Measurements from ENCODE around the gene PCDHGB1. TPM values are rescaled to one million over a fixed set of nuclear protein-coding genes. Genes with fewer than 3 reads are reported as not detected.

PCDHGB1 gene
- polyA plus RNA-seq, 1 donor from 2014 or later, result 0.46 TPM

- no peaks in the 10 kb centered on the region for H3K9me2 ChIP-seq (ENCODE audit: insufficient read depth, low read length)
- H3K27me3 ChIP-seq (ENCODE audit: insufficient read depth, low read depth, low read length), result no peaks in the 10 kb centered on the region
- no peak overlapping the region for H3K4me2 ChIP-seq (ENCODE audit: low read length)
- TF ChIP-seq SMC3 (conservative IDR thresholded peaks at IDR 0.05; ENCODE audit: poor library complexity), result no peak
- TF ChIP-seq RAD21 (conservative IDR thresholded peaks at IDR 0.05), result no peak
- no peak for TF ChIP-seq CTCF (IDR thresholded peaks at IDR 0.05; ENCODE audit: poor library complexity, severe bottlenecking)
- TF ChIP-seq EP300 (conservative IDR thresholded peaks at IDR 0.05; ENCODE audit: poor library complexity, severe bottlenecking), result no peak
- TF ChIP-seq EZH2 (IDR thresholded peaks at IDR 0.05; ENCODE audit: borderline replicate concordance, insufficient read depth, low read length, poor library complexity, severe bottlenecking), result no peak
- TF ChIP-seq POLR2AphosphoS5 (IDR thresholded peaks at IDR 0.05), result no peak
- no peak for TF ChIP-seq MXI1 (conservative IDR thresholded peaks at IDR 0.05; ENCODE audit: poor library complexity, severe bottlenecking)
- no peak for TF ChIP-seq TAF1 (IDR thresholded peaks at IDR 0.05; ENCODE audit: low read depth)
- TF ChIP-seq REST (IDR thresholded peaks at IDR 0.05; ENCODE audit: borderline replicate concordance), result no peak
- peaks cover 35% of the 10 kb centered on the region for H3K9me3 ChIP-seq (ENCODE audit: low read length)
- H3F3A ChIP-seq (ENCODE audit: insufficient read depth, low read length, poor library complexity, severe bottlenecking), result no peaks in the 10 kb centered on the region
- H3K36me3 ChIP-seq (ENCODE audit: insufficient read depth, low read length), result no peaks in the 10 kb centered on the region
- no peak overlapping the region for H3K9ac ChIP-seq (ENCODE audit: low read length)
- no peaks in the 10 kb centered on the region for H3K79me2 ChIP-seq (replicated peaks; ENCODE audit: insufficient read depth, low read length)
- H3K4me3 ChIP-seq (ENCODE audit: low read length), result no peak overlapping the region
- H3K27ac ChIP-seq (ENCODE audit: low read length), result no peak overlapping the region
- H4K20me1 ChIP-seq (ENCODE audit: insufficient read depth), result no peaks in the 10 kb centered on the region
- no peak overlapping the region for H2AFZ ChIP-seq (ENCODE audit: low read depth, low read length)
These were observed 21.9 kb downstream of the PCDHGB1 start for GRCh38 chr5:141371572-141372475.

- Histone ChIP-seq H3K4me2 (ENCODE audit: low read length) (no peak within 1 kb of the TSS), H3K9ac (ENCODE audit: low read length) (no peak within 1 kb of the TSS), H4K20me1 (ENCODE audit: insufficient read depth) (no peaks in the 10 kb centered on the region), H3K27ac (ENCODE audit: low read length) (no peak within 1 kb of the TSS), H3K9me3 (ENCODE audit: low read length) (peaks cover 35% of the 10 kb centered on the region), H3K9me2 (ENCODE audit: insufficient read depth, low read length) (no peaks in the 10 kb centered on the region), H3F3A (ENCODE audit: insufficient read depth, low read length, poor library complexity, severe bottlenecking) (no peaks in the 10 kb centered on the region), H3K79me2 (replicated peaks; ENCODE audit: insufficient read depth, low read length) (no peaks in the 10 kb centered on the region), H3K4me3 (ENCODE audit: low read length) (no peak within 1 kb of the TSS), H3K27me3 (ENCODE audit: insufficient read depth, low read depth, low read length) (no peaks in the 10 kb centered on the region), H2AFZ (ENCODE audit: low read depth, low read length) (no peak within 1 kb of the TSS), H3K36me3 (ENCODE audit: insufficient read depth, low read length) (no peaks in the 10 kb centered on the region)
- TF ChIP-seq EP300 (conservative IDR thresholded peaks at IDR 0.05; ENCODE audit: poor library complexity, severe bottlenecking) (no peak), EZH2 (IDR thresholded peaks at IDR 0.05; ENCODE audit: borderline replicate concordance, insufficient read depth, low read length, poor library complexity, severe bottlenecking) (no peak), POLR2AphosphoS5 (IDR thresholded peaks at IDR 0.05) (no peak), REST (IDR thresholded peaks at IDR 0.05; ENCODE audit: borderline replicate concordance) (no peak)
These were observed 23.9 kb downstream of the PCDHGB1 start, which contains the start of gene PCDHGA6 for GRCh38 chr5:141373673-141374317. PCDHGA6 (plus strand) TSS chr5:141373891; CDS start chr5:141374084, 193 bp downstream.

Data from neural cell (in vitro differentiated cells).